HTR-8/SVneo (cell line): Measurements from ENCODE around the gene PLAC8.
"Not testable (repeated sequence)": the region's sequence is repeated elsewhere in the genome, so short reads cannot be mapped to it uniquely, and the experiment has no call there.

ENCODE experiments used
- DNase-seq: peaks from one replicate; pipeline ENCODE4 v3.0.0; 2011; ENCODE audit warnings: low spot score, mixed read lengths; ENCODE audit not compliant: insufficient read length
- FAIRE-seq: peaks from 2 replicates; lab custom pipeline; 2011; peaks lifted over from hg19 to GRCh38; lab: Jason Lieb, UNC

The PLAC8 gene

GRCh38 chr4:83112678-83113428 is 1.7 kb downstream of the PLAC8 start:
- DNase-seq (peak; percentile 37), FAIRE-seq (no peak)

- DNase-seq (no peak), FAIRE-seq (no peak)
These were observed 2.3 kb downstream of the PLAC8 start for GRCh38 chr4:83112231-83112630.

GRCh38 chr4:83111751-83112141 is 2.8 kb downstream of the PLAC8 start:
- DNase-seq, FAIRE-seq: not testable (repeated sequence)

GRCh38 chr4:83110970-83111750 is 3.4 kb downstream of the PLAC8 start:
- FAIRE-seq (no peak), DNase-seq (no peak)

- DNase-seq (peak; percentile 47), FAIRE-seq (peak; percentile 83)
These were observed 4.1 kb downstream of the PLAC8 start for GRCh38 chr4:83110223-83110945.

- FAIRE-seq (no peak), DNase-seq (peak; percentile 24)
These were observed 4.9 kb downstream of the PLAC8 start for GRCh38 chr4:83109480-83110222.

- FAIRE-seq (no peak), DNase-seq (no peak)
These were observed 6.2 kb downstream of the PLAC8 start for GRCh38 chr4:83108101-83108861.

- FAIRE-seq (no peak), DNase-seq (no peak)
These were observed 6.9 kb downstream of the PLAC8 start for GRCh38 chr4:83107631-83108030.

GRCh38 chr4:83104991-83105390 is 9.5 kb downstream of the PLAC8 start:
- no peak for FAIRE-seq
- DNase-seq: no peak

- FAIRE-seq (no peak), DNase-seq (no peak)
These were observed 18.1 kb downstream of the PLAC8 start for GRCh38 chr4:83096397-83096796.

GRCh38 chr4:83093060-83093640 is 21.4 kb downstream of the PLAC8 start:
- FAIRE-seq (no peak), DNase-seq (no peak)

GRCh38 chr4:83089410-83090157 is 24.9 kb downstream of the PLAC8 start:
- no peak for FAIRE-seq
- no peak for DNase-seq

- DNase-seq, FAIRE-seq: not testable (repeated sequence)
These were observed 29.6 kb downstream of the PLAC8 start for GRCh38 chr4:83084956-83085355.

GRCh38 chr4:83083925-83084475 is 30.5 kb downstream of the PLAC8 start:
- FAIRE-seq: no peak
- DNase-seq: no peak

GRCh38 chr4:83082777-83083176 is 31.8 kb downstream of the PLAC8 start:
- DNase-seq (no peak), FAIRE-seq (no peak)

- FAIRE-seq (no peak), DNase-seq (no peak)
These were observed 34.0 kb downstream of the PLAC8 start for GRCh38 chr4:83080561-83080960.

- FAIRE-seq (no peak), DNase-seq (peak; percentile 65)
These were observed 39.0 kb downstream of the PLAC8 start for GRCh38 chr4:83075311-83076095.
